HG02943 (cell line): ENCODE measurements around the gene POU6F2.

ENCODE experiments used
- ATAC-seq: cut with Tn5 transposase; IDR thresholded peaks from one replicate; pipeline ENCODE4 v1.9.1; 2021; ENCODE audit warnings: mild to moderate bottlenecking, low read depth, moderate library complexity; ENCODE audit not compliant: unreplicated experiment

Gene POU6F2

DNA sequence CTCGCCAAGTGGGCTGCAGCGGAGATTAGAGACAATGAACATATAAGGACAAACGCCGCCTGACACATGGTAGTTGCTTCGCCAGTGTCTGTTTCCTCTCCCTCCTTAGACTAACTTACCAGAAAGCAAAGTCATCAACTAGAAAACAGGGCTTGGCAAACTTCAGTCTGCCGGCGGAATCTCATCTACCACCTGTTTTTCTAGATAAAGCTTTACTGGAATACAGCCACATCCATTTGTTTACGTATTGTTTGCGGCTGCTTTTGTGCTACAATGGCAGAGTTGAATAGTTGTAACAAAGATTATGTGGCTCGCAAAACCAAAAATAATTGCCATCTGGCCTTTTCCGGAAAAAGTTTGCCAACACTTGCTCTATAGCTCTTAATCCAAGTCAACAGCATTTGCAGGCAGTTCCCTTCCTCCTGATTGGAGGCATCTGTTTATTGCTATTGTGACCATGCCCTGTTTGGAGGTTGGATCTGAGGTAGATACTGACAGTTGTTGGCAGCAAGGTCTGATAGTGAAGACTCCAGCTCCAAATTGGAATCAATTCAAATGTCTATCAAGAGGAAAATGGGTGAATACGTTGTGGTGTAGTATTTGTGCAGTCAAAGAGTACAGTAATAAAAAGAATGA lies 260.6 kb downstream of the POU6F2 start:
- no peak for ATAC-seq

DNA sequence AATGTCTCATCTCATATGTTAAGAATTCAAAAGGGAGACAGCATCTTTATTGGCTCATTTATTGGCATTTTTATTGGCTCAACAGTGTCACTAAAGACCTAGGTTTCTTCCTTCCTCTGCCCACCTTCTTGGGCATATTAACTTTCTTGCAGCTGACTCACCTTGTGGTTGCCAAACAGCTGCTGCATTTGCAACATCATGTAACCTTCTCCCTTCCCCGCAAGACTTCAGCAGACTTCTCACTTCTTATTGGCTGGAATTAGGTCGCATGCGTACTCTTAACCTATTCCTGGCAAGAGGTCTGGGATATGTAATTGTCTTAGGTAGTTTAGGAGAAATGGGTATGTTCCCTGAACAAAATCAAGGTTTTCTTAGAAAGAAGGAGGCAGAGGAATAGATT lies 263.2 kb downstream of the POU6F2 start:
- ATAC-seq: no peak

DNA sequence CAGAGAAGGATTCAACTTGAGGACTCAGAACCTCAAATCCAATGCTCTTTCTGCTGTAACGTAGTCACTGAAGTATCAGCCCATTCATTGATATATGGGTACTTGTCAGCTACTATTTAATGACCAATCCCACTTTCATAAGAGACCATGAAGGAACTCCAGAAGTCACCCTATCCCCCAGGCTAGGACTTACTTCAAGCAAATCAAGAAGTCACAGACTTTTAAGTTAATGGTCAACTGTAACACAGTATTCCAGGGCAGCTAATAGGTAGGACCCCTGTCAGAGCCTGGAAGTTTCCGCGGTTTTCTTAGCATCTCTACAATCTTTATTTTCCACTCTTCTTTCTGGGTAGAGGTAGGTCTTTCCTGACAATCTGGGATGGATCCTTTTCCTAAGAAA lies 269.9 kb downstream of the POU6F2 start:
- ATAC-seq: no peak

DNA sequence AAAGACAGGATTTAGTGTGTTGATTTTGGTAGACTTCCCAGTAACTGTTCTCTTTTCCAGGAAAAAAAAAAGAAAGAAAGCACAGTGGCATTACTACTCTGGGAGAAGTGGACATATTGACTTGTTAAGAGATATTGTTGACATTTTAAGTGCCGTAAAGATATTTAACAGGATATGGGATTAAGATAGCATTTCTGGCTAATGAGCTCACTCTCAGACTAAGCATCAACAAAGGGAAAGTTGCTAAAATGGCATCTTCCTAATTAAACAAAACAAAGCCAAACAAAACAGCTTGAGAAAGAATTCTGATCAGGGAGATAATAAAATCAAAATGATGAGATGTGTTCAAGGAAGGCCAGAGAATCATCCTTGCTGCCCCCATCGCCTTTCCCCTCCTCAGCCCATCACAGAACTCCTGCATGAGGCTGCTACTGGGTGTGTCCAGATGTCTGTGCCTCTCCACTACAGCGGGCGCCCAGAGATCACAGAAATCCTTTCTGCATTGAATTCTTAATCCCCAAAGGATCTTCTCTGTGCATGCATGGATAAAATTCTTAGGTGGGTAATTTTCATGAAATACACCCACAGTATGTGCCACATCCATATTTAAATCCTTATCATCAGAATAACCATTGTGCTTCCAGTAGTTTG lies 270.5 kb downstream of the POU6F2 start:
- no peak for ATAC-seq

- ATAC-seq: no peak
These were observed 271.0 kb downstream of the POU6F2 start for GRCh38 chr7:39248692-39249090.

DNA sequence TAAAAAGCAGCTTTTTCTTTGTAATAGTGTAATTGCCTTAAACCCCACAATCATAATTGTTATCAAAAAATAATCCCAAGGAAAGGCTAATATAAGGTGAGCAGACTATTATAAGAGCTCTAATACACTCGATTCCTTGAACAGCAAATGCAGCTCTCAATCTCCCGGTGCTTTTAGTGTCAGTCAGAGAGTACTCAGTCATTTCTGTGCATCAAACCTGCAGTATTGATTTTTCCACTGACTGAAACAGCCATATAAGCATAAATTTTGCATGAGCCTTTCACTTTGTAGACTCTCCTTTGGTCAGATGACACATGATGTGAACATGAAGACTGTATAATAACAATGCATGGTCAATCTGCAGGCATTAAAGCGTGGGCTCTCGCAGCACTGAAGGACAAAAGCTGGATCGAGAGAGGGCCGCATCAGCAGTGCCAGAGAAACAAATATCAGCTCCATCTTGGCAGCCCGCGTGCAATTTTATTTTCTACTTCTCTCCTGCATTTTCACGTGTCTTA lies 272.0 kb downstream of the POU6F2 start:
- no peak for ATAC-seq

GRCh38 chr7:39252916-39253315 lies 275.2 kb downstream of the POU6F2 start:
- no peak for ATAC-seq

GRCh38 chr7:39259391-39260003 lies 281.8 kb downstream of the POU6F2 start:
- no peak for ATAC-seq

DNA sequence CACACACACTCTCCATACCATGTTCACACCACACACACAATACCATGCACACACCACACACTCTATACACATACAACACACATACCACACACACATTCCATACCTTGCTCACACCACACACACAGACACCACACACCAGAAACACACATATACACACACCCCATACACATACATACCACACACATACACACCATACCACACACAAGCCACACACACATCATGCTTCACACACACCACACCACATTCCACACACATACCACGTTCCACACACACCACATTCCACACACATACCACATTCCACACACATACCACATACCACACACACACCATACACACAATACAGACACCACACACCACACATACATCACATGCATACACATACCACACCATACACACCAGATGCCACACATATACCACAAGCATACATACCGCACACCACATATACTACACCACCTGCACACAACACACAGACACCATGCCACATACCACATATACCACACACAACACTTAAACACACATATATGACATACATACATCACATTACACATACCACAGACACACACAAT lies 282.7 kb downstream of the POU6F2 start:
- no peak for ATAC-seq

DNA sequence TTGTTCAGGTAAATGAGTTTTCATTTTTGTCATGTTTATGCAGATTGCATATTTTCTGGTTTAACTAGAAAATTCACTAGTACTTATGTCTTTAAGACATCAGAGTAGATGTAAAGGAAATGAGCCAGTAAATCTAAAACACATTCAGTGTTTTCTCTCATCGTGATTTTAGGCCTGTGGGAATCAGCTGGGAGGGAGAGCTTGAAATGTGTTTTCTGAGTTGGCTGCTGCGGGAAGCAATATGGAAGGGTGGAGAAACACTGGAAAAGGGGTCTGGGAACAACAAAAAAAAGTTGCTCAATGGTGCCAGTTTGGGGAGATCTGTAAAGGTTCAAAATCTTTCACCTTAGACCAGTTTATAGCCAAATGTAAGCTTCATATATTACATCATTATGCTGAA lies 284.1 kb downstream of the POU6F2 start:
- ATAC-seq: no peak

GRCh38 chr7:39265641-39266591 lies 288.2 kb downstream of the POU6F2 start:
- no peak for ATAC-seq

DNA sequence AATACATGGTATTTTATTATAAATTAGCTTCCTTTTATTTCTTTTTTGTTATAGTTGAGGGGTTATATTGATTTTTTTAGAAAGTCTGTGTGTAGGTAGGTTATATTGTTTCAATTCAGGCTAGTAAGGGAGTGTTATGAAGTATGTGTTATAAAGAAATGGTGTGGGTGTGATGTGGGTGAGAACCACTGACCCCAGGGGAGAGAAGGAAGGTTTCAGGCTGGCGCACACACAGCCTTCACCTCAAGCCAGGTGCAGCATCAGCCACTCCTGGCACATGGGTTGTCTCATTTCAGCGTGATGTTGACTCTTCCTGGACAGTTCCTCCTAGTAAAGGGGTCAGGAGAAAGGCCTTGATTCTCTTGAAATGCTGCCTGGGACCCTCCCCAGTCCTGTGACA lies 291.3 kb downstream of the POU6F2 start:
- no peak for ATAC-seq

DNA sequence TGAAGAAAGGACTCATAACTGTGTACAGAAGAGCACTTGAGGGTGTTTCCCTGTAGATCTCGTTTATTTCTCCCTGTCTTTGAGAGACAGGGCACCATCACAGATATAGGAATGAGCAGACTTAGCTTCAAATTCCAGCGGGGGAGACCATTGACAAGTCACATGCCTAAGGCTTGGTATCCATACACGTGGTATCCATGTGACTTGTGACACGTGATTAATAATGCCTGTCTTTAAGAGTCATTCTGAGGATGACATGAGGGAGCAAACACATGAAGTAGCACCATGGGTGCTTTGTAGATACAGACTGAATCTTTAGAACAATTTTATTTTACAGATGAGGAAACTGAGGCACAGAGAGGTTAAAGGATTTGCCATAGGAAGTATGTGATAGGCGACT lies 292.3 kb downstream of the POU6F2 start:
- no peak for ATAC-seq

DNA sequence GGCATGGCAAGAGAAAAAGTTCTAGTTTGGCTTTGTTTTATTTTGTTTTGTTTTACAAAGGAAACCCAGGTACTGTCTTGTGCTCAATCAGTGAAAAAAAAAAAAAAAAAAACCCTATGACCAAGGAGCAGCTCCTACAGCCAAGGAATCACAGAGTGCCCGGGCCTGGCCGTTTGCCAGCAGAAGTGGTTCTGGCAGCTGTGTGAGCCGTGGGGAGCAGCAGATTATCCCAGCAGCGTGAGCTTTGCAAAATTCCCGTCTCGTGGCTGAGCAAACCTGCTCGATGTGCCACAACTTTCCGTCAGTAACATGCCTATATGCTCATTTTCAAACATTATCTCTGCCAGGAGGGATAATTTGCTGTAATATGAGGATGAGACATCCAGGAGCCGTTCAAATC lies 293.7 kb downstream of the POU6F2 start:
- ATAC-seq: no peak

DNA sequence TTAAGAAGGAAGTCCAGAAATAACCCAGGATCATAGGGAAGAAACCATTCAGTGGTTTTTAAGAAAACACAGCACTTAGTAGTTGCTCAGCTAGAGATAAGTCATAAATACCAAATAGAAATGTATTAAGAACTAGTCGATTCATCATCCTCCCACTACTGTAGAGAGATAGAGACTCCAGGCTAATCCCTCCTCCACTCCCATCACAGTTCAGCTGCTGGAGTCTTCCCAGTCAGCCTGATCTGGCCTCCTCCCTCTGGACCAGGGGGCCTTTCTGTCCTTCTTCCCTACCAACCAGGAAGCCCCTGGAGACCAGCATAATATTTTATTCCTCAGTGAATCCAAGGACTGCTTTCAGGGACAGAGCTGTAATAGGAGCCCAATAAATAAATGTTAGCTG lies 294.4 kb downstream of the POU6F2 start:
- no peak for ATAC-seq

DNA sequence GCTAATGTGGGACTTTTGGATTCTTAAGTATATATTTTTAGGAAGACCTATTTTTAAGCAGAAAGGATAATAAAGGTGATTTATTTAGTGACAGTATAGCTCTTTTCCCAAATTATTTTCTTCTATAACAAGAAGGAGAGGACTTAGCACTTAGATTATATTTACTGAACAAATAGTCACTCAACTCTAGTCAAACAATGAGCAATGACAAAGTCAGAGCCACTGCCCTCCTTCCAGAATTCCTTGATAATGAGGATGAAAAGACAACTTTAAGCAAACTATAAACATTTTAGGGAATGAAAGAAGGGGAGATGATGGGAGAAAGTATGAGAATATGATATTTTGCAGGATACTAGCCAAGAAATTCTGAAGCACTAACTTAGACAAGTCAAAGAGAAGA lies 295.0 kb downstream of the POU6F2 start:
- ATAC-seq: no peak

DNA sequence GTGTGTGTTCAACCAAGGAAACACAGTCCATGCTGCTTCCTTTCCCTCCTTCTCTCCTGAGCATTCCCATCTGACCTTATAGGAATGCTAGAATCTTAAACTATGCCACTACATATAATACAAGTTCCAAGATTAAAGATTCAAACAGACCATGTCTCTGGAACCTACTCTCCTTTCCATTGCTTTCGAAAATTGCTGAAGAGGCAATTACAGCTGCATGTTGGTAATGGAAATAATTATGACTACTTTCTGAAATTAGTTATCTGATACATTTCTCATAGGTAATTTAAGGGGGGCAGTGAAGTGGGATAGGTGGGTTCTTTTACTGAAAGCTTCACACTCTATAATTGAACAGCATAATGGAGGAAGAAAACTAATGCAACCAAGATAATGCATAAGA lies 302.6 kb downstream of the POU6F2 start:
- no peak for ATAC-seq

DNA sequence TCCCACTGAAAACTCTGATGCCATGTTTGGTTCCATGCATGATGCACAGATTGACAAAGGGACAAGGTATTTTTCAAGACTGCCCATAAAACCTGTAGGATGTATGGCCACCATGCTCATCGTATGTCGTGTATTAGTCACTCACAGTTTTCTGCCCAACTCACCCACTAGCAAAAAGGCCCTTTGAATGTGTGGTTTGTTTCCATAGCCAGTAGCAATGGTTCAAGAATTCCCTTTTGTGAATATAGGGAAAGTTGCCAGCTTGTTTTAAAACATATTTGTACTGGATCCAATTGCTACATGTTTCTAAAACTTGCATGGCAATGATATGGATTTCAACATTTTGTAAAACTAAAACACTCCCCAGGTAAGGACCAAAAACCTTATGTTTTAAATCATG lies 307.5 kb downstream of the POU6F2 start:
- no peak for ATAC-seq

GRCh38 chr7:39288303-39288702 lies 310.6 kb downstream of the POU6F2 start:
- ATAC-seq: no peak

DNA sequence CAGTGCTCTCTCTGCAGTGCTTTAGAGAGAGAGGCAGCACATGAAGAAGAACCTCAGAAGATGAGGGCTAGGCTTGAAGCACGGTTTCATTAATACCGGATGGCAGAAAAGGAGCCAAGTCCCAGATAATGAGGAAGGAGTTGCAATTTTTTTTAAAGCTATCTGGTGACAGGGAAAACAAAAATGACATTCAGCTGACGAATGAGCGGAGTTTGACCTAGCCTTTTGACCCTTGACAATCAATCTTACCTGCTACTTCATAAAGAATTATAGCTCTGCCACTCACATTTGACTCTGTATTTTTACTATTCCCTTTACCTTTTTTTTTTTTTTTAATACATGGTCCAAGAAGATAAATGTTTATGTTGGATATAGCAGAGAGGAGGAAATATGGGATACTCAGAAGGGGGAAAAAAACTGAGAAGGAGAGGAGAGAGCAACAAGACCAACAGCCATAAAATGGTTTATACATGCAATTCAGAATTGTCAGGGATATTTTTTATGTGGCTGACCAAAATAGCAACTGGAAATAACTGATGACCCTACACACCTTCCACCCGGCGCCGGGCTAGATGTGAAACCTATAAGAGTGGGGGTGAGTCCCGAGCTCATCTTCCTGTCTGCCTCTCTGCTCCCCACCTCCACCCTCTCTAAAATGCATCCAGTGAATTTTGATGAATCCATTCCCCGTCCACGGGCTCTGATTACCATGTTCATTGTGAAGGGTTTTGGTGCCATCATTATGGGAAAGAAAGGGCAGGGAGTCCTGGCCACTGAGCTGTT lies 314.1 kb downstream of the POU6F2 start:
- no peak for ATAC-seq
